ENCODE results near the gene WDR86.

WDR86 gene

GRCh38 chr7:151347200-151347599, 62.6 kb downstream of the WDR86 start:
- no peak for DNase-seq (ENCODE audit: low read depth)

GRCh38 chr7:151346470-151346769, 63.4 kb downstream of the WDR86 start:
- no peak for DNase-seq (ENCODE audit: low read depth)

GRCh38 chr7:151345576-151346469, 64.0 kb downstream of the WDR86 start:
- no peak for DNase-seq (ENCODE audit: low read depth)

GRCh38 chr7:151343516-151343915, 66.3 kb downstream of the WDR86 start:
- DNase-seq (ENCODE audit: low read depth), result no peak

GRCh38 chr7:151342811-151343210, 67.0 kb downstream of the WDR86 start:
- no peak for DNase-seq (ENCODE audit: low read depth)

GRCh38 chr7:151342102-151342646, 67.7 kb downstream of the WDR86 start:
- DNase-seq (ENCODE audit: low read depth), result no peak

GRCh38 chr7:151341357-151342101, 68.3 kb downstream of the WDR86 start, which contains the start of gene NUB1:
TSS of gene NUB1 (plus strand) at chr7:151341812. CDS start at chr7:151345350, 3,538 bp downstream.
- peak; percentile 86 for DNase-seq (ENCODE audit: low read depth)

GRCh38 chr7:151340794-151341356, 69.0 kb downstream of the WDR86 start:
- DNase-seq (ENCODE audit: low read depth), result no peak

GRCh38 chr7:151339651-151340382, 70.0 kb downstream of the WDR86 start:
- no peak for DNase-seq (ENCODE audit: low read depth)

GRCh38 chr7:151338809-151339208, 71.0 kb downstream of the WDR86 start:
- no peak for DNase-seq (ENCODE audit: low read depth)

- no peak for DNase-seq (ENCODE audit: low read depth)
Measured at GRCh38 chr7:151337346-151337745, 72.5 kb downstream of the WDR86 start.

- DNase-seq (ENCODE audit: low read depth), result no peak
Measured at GRCh38 chr7:151336027-151336708, 73.7 kb downstream of the WDR86 start.

- no peak for DNase-seq (ENCODE audit: low read depth)
Measured at GRCh38 chr7:151334628-151335027, 75.2 kb downstream of the WDR86 start.
